GM12891 (cell line): ENCODE data around the gene CLDN10. TPM values are rescaled to one million over a fixed set of nuclear protein-coding genes. Genes with fewer than 3 reads are reported as not detected.

Experiments used
- DNase-seq: peaks from one replicate; pipeline ENCODE4 v3.0.0; 2011; ENCODE audit warnings: low spot score; ENCODE audit not compliant: insufficient read length
- FAIRE-seq: peaks from 2 replicates; lab custom pipeline; 2011; peaks lifted over from hg19 to GRCh38; lab: Jason Lieb, UNC
- PAX5 ChIP-seq: IDR thresholded peaks from 2 replicates; pipeline ENCODE4 v1.6.1; 2011; ENCODE audit warnings: low read length, moderate library complexity, mild to moderate bottlenecking; ENCODE audit not compliant: insufficient read depth, severe bottlenecking
- POLR2A ChIP-seq: IDR thresholded peaks from 2 replicates; pipeline ENCODE4 v1.6.1; 2011; ENCODE audit warnings: low read depth, low read length, control low read depth
- POLR2AphosphoS5 ChIP-seq: IDR thresholded peaks from 2 replicates; pipeline ENCODE4 v1.6.1; 2011; ENCODE audit warnings: low read depth, low read length, control low read depth
- POU2F2 ChIP-seq: IDR thresholded peaks from 2 replicates; pipeline ENCODE4 v1.6.1; 2011; ENCODE audit warnings: low read depth, mild to moderate bottlenecking, control low read depth, low read length, moderate library complexity
- SPI1 ChIP-seq: IDR thresholded peaks from 2 replicates; pipeline ENCODE4 v1.6.1; 2011; ENCODE audit warnings: low read depth, low read length, control low read depth
- TAF1 ChIP-seq: IDR thresholded peaks from 2 replicates; pipeline ENCODE4 v1.6.1; 2011; ENCODE audit warnings: low read depth, low read length, control low read depth
- polyA plus RNA-seq: library from polyadenylated mRNA; unstranded; fragments of >200 nt; gene quantifications from one replicate; pipeline ENCODE4 v1.2.1, GENCODE V29; 2012; ENCODE audit warnings: low read depth, missing spikeins, inconsistent platforms; ENCODE audit not compliant: missing spikeins

The CLDN10 gene, protein sequence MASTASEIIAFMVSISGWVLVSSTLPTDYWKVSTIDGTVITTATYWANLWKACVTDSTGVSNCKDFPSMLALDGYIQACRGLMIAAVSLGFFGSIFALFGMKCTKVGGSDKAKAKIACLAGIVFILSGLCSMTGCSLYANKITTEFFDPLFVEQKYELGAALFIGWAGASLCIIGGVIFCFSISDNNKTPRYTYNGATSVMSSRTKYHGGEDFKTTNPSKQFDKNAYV
- polyA plus RNA-seq = not detected

DNA sequence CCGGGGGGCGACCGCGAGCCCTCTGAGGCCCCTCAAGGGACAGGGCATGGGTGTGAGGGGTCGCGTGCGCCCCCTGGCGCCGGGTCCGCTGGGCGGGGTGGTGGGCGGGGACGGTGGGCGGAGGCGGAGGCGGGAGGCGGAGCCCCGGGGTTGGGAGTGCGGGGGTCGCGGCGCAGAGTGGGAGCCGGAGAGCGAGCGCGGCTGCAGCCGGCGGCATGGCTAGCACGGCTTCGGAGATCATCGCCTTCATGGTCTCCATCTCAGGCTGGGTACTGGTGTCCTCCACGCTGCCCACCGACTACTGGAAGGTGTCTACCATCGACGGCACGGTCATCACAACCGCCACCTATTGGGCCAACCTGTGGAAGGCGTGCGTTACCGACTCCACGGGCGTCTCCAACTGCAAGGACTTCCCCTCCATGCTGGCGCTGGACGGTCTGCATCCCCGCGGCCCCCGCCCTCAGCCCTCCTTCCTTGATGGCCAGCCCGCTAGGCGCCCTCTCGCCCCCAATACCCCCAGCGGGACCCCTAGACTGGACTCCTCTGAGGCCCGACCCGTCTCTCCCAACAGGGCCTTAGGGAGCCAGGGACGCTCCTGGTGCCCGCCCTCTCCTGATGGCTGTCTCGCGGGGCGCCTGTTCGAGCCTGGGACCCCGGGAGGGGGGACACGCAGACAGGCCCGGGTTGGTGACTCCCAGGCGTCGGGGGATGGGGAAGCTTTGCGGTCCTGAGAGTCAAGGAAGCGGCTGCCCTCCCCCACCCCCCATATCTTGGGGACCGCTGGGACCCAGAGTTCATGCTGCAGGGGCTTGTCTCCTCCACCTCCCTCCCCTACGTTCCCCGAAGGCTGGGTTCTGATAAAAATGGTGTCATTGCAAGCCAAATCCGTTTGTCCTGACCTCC is at the start of gene CLDN10:
Gene CLDN10, plus strand, starts transcription at position 182 of the 903 bp plus-strand sequence. Its CDS starts 34 bp downstream, at position 216.
- no peak for TF ChIP-seq POLR2AphosphoS5
- TF ChIP-seq POLR2A = no peak
- TF ChIP-seq TAF1 = no peak
- no peak for TF ChIP-seq PAX5
- no peak for TF ChIP-seq SPI1
- no peak for TF ChIP-seq POU2F2
- no peak for FAIRE-seq
- no peak for DNase-seq

DNA sequence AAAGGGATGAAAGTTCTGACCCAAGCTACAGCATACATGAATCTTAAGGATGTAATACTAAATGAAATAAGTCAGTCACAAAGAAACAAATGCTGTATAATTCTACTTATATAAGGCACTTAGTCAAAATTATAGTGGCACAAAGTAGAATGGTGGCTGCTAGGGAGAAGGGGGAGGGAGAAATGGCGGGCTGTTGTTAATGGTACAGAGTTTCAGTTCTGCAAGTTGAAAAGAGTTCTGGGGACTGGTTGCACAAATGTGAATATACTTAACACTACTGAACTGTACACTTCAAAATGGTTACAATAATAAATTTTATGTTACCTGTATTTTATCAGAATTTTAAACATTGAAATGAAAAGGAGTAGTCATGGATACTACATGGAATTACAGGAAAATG is 48.9 kb upstream of the CLDN10 start:
- TF ChIP-seq TAF1 (no peak), SPI1 (peak; percentile 75)
- no peak for FAIRE-seq
- DNase-seq = no peak

DNA sequence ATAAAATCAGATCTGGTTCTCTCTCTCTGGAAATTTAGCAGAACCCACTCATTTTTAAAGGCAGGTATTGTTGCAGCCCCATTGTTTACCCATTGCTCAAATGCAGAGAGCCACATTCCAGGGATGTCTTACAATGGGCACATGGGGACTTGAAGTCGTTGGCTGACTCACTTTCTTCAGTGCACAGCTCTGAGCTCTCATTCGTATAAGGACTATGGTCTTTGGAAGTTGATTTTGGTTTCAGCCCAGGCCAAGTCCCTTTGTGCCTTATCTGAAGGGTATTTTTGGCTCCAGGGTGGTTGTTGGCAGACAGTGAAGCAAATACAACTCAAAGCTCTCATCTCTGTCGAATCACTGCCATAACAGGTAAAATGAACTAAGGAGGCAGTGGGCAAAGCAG is 47.3 kb upstream of the CLDN10 start:
- TF ChIP-seq POU2F2 = no peak
- TF ChIP-seq TAF1 = no peak
- no peak for TF ChIP-seq PAX5
- TF ChIP-seq POLR2AphosphoS5 = no peak
- TF ChIP-seq SPI1 = no peak
- no peak for TF ChIP-seq POLR2A
- no peak for FAIRE-seq
- no peak for DNase-seq

DNA sequence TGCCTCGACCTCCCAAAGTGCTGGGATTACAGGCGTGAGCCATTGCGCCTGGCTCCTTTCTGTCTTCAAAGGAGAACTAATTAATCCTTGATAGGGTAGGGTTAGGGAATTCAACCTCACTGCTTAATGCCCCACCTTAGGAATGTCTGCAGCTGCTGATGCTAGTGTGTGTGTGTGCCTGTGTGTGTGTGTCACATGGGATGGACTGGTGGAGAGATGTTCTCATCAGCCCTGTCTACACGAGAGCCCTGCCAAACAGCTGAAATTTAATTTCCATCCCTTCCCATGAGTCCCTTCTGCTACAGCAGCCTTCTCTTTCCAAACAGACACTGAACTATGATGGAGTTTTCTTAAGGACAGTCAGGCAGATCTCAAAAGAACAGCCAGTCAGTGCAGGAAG is 46.5 kb upstream of the CLDN10 start:
- FAIRE-seq (no peak), DNase-seq (no peak)
- TF ChIP-seq POU2F2 (no peak), PAX5 (no peak), SPI1 (no peak), POLR2AphosphoS5 (no peak)

DNA sequence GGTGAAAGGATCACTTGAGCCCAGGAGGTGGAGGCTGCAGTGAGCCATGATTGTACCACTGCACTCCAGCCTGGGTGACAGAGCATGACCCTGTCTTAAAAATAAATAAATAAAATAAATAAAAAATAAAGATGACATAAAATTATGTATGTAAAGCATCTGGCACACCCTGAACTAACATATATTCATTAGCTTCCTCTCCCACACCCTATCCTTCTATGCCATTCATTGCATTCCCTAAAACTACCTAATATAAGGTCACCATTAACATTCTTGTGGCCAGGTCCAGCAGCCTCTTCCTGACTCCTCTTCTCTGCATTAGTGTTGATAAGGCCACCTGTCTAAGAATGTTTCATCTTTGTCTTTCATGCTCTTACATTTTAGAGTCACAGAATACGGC is 44.5 kb upstream of the CLDN10 start:
- no peak for TF ChIP-seq TAF1
- no peak for TF ChIP-seq POLR2AphosphoS5
- TF ChIP-seq PAX5 = no peak
- no peak for TF ChIP-seq POLR2A
- TF ChIP-seq SPI1 = no peak
- FAIRE-seq = no peak
- no peak for DNase-seq

DNA sequence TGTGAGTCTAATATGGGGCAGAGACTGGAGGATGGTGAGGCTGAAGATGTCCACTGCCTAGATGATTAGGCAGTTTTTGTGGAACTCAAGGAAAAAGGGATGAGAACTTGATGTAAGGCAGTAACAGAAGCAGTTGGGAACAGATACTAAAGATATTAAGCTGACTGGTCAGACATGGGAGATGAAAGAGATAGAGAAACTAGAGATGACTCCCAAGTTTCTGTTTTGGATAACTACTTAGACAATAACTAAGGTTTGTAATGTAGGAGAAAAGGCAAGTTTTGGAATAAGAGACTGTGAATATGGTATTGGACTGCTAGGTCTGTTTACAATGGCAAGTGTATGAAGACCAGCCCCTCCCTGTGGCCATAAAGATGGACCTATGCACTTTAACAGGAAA is 43.5 kb upstream of the CLDN10 start:
- no peak for FAIRE-seq
- no peak for DNase-seq
- TF ChIP-seq TAF1 (no peak), PAX5 (no peak), POLR2AphosphoS5 (no peak), SPI1 (no peak), POU2F2 (no peak), POLR2A (no peak)

DNA sequence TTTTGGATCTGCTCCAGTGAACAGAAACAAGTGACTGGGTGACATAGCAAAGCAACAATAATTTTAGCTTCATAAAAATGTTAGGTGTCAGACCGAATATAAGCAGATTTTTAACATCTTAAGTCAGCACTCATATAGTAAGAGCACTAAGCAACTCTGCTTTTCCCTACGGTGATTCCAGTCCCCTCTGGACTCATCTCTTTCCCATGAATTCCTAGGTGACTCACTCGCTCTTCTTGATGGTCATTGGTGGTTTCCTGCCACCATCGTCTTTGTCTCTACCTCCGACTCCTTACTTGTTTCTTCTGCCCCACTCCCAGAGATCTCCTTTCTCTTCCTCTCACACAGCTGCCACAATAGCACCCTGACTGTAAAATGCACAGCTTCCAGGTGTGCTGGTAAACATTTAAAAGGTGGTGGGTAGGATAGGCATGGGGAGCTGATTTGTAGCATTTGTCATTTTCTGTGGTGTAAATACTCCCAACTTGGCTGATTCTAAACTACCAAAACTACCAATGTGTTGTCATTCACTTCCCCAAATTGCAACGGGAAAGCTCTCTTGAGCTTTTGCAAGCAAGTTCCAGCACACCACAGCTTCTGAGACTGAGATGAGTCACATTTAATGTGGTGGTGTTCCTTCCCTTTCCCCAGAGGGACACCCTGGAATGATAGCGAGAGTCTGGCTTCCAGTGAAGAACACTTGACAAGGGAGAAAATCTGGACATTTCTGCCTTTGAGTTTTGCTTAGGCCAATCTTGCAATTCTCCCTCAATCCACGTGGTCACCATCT is 42.8 kb upstream of the CLDN10 start:
- FAIRE-seq (peak; percentile 23), DNase-seq (no peak)
- TF ChIP-seq SPI1 = peak; percentile 40; the same call in 1 of the 2 replicates
- TF ChIP-seq PAX5 = no peak

DNA sequence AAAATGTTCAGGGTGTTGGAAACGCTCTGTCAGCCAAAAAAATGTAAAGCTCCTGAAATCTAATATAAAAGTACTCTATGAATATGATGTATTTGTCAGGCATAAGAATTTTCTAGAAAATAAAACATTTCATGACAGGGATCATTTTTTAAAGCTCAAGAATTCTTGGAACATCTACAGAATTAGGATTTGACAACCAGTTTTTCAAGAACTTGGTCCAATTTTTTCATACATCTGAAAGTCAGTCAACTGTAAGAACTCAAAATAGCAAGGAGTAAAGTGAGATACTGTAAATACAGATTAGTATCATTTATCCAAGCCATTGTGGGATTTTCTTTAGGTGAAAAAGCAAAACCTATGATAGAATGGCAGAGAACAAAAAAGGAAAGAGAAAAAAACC is 41.6 kb upstream of the CLDN10 start:
- FAIRE-seq (no peak), DNase-seq (no peak)
- no peak for TF ChIP-seq POLR2AphosphoS5
- no peak for TF ChIP-seq SPI1
- no peak for TF ChIP-seq POU2F2
- no peak for TF ChIP-seq PAX5
- TF ChIP-seq POLR2A = no peak
- TF ChIP-seq TAF1 = no peak

DNA sequence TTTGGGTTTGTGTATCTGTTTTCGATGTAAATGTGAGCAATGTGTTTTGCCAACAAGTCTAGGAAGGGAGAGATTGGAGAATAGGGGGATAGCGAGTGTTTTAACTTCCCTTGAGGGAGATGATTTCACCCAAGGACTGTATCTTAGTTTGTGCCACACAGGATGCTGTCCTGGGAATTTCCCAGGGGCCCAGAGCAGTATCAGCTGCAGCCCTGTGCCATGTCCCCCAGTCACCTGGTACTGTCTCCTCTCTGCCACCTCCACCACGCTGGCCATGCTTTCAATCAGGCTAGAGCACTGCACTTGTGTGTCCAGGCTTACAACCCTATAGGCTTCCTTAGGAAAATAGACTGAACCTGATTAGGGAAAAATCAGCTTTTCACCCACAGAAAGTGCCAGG is 40.1 kb upstream of the CLDN10 start:
- DNase-seq (no peak), FAIRE-seq (no peak)
- TF ChIP-seq POLR2AphosphoS5 = no peak
- no peak for TF ChIP-seq TAF1
- no peak for TF ChIP-seq PAX5
- no peak for TF ChIP-seq SPI1
- TF ChIP-seq POLR2A = no peak
- TF ChIP-seq POU2F2 = no peak
